GM12878 (cell line): ENCODE data around the gene VSIG8. TPM values are rescaled to one million over a fixed set of nuclear protein-coding genes. Genes with fewer than 3 reads are reported as not detected.

ENCODE experiments used
- ATAC-seq: fragments of 200-7000 bp; cut with Tn5 transposase; 3 replicates; pipeline ENCODE4 v1.9.1; 2020; ENCODE audit warnings: mild to moderate bottlenecking, moderate library complexity
- BruUV-seq: library from RNA; stranded (reverse); fragments of 400-500 nt; replicated peaks from 2 replicates; lab custom pipeline; 2021; lab: Mats Ljungman, UMichigan
- CTCF ChIA-PET: fragments of 300-600 bp; sonication (Branson Sonifier 250); formaldehyde crosslinking; extraction: SDS; loops from one replicate; lab custom pipeline; 2021; ENCODE audit warnings: inconsistent platforms; lab: Yijun Ruan, JAX
- POLR2A ChIA-PET: fragments of 350-600 bp; formaldehyde crosslinking; extraction: SDS; loops from one replicate; lab custom pipeline; 2021; ENCODE audit warnings: inconsistent platforms; lab: Charles Lee
- RAD21 ChIA-PET: fragments of 300-600 bp; sonication (Branson Sonifier 250); formaldehyde crosslinking; loops from one replicate; lab custom pipeline; 2023; ENCODE audit warnings: antibody characterized with exemption; ENCODE audit not compliant: unreplicated experiment; lab: Charles Lee
- SMC1A ChIA-PET: fragments of 300-600 bp; sonication (Branson Sonifier 250); formaldehyde crosslinking; loops from one replicate; lab custom pipeline; 2023; ENCODE audit not compliant: unreplicated experiment, uncharacterized antibody; lab: Charles Lee
- DNase-seq: peaks from one replicate; pipeline ENCODE4 v3.0.0-alpha.2; 2011; ENCODE audit warnings: low read depth, low spot score
- FAIRE-seq: peaks from 3 replicates; lab custom pipeline; 2011; peaks lifted over from hg19 to GRCh38; lab: Jason Lieb, UNC
- H2AFZ ChIP-seq: 2 replicates; pipeline ENCODE4 v1.6.0; 2011; ENCODE audit warnings: low read depth, low read length, control low read depth; ENCODE audit not compliant: control insufficient read depth
- H3K27ac ChIP-seq: 2 replicates; pipeline ENCODE4 v1.5.1; 2011; ENCODE audit warnings: control low read depth; ENCODE audit not compliant: control insufficient read depth, insufficient read depth
- H3K27me3 ChIP-seq, 2 experiments: replicated peaks in 1 of 2; 2 replicates each; pipeline versions ENCODE4 v1.6.0 to v1.6.1; 2011; ENCODE audit warnings: low read length in 1 of 2; ENCODE audit not compliant: control insufficient read depth in 2 of 2, insufficient read depth in 2 of 2
- H3K36me3 ChIP-seq, 2 experiments: 2 replicates each; pipeline ENCODE4 v1.5.1; 2011; ENCODE audit warnings: low read length in 1 of 2; ENCODE audit not compliant: control insufficient read depth in 2 of 2, insufficient read depth in 2 of 2
- H3K4me1 ChIP-seq: 2 replicates; pipeline ENCODE4 v1.6.1; 2011; ENCODE audit warnings: mild to moderate bottlenecking, low read length, moderate library complexity, mixed read lengths; ENCODE audit not compliant: control insufficient read depth, insufficient read depth
- H3K4me2 ChIP-seq: 2 replicates; pipeline ENCODE4 v1.6.0; 2011; ENCODE audit warnings: control low read depth; ENCODE audit not compliant: control insufficient read depth, insufficient read depth
- H3K4me3 ChIP-seq: fragments of 200-600 bp; sonication (generic); 2 replicates; pipeline ENCODE4 v1.5.1; 2016
- H3K79me2 ChIP-seq: 2 replicates; pipeline ENCODE4 v1.6.0; 2011; ENCODE audit warnings: low read length; ENCODE audit not compliant: control insufficient read depth, insufficient read depth
- H3K9ac ChIP-seq: 2 replicates; pipeline ENCODE4 v1.8.0; 2011; ENCODE audit warnings: low read length, control low read depth, mixed read lengths; ENCODE audit not compliant: control insufficient read depth, insufficient read depth
- H3K9me3 ChIP-seq: replicated peaks from 3 replicates; pipeline ENCODE4 v1.5.1; 2011; ENCODE audit warnings: mild to moderate bottlenecking, low read length; ENCODE audit not compliant: control insufficient read depth, insufficient read depth
- H4K20me1 ChIP-seq: 2 replicates; pipeline ENCODE4 v1.6.0; 2011; ENCODE audit not compliant: control insufficient read depth, insufficient read depth
- FOXK2 ChIP-seq: fragments of 450-650 bp; IDR thresholded peaks from 2 replicates; pipeline ENCODE4 v1.6.1; 2017; ENCODE audit warnings: mild to moderate bottlenecking, moderate library complexity
- HCFC1 ChIP-seq: fragments of 150-350 bp; IDR thresholded peaks from 2 replicates; pipeline ENCODE4 v1.6.1; 2014; ENCODE audit warnings: low read length
- MTA2 ChIP-seq: fragments of 450-650 bp; IDR thresholded peaks from 2 replicates; pipeline ENCODE4 v1.6.1; 2016; ENCODE audit warnings: low read depth, mild to moderate bottlenecking, moderate library complexity
- PBX3 ChIP-seq: IDR thresholded peaks from 2 replicates; pipeline ENCODE4 v1.6.1; 2011; ENCODE audit warnings: mild to moderate bottlenecking, low read depth, low read length, moderate library complexity; ENCODE audit not compliant: insufficient replicate concordance
- RAD21 ChIP-seq: IDR thresholded peaks from 2 replicates; pipeline ENCODE4 v1.6.1; 2011; ENCODE audit warnings: mild to moderate bottlenecking, low read depth, low read length, moderate library complexity; ENCODE audit not compliant: insufficient read depth
- RELA ChIP-seq: fragments of 450-650 bp; IDR thresholded peaks from 2 replicates; pipeline ENCODE4 v1.8.0; 2014; ENCODE audit warnings: borderline replicate concordance; ENCODE audit not compliant: partially characterized antibody
- RUNX3 ChIP-seq: IDR thresholded peaks from 2 replicates; pipeline ENCODE4 v1.6.1; 2012; ENCODE audit warnings: low read length, inconsistent platforms
- SMARCA5 ChIP-seq: fragments of 450-650 bp; IDR thresholded peaks from 2 replicates; pipeline ENCODE4 v1.6.1; 2017; ENCODE audit warnings: mild to moderate bottlenecking
- SRF ChIP-seq, 2 experiments: IDR thresholded peaks; 2 replicates each; pipeline ENCODE4 v1.6.1; 2011; ENCODE audit warnings: low read depth in 2 of 2, low read length in 2 of 2, mild to moderate bottlenecking in 1 of 2, moderate library complexity in 1 of 2
- WGBS: methylation state at CpG from one replicate; pipeline ENCODE4 v1.1.6; 2016; ENCODE audit warnings: low lambda C conversion rate; ENCODE audit not compliant: insufficient replicate concordance, insufficient coverage; ENCODE audit errors: missing lambda C conversion rate; 5-methylcytosine and 5-hydroxymethylcytosine counted together
- in situ Hi-C: fragments of 300-500 bp; cut with MboI; formaldehyde crosslinking; loops from 9 replicates; pipeline ENCODE4 v1.14.3; 2018; ENCODE audit warnings: mixed read lengths
- intact Hi-C: fragments of 100-400 bp; cut with micrococcal nuclease; formaldehyde crosslinking; loops from one replicate; pipeline ENCODE4 v1.14.2; 2022; ENCODE audit not compliant: unreplicated experiment
- polyA plus RNA-seq, 11 experiments: library from polyadenylated mRNA; depleted of rRNA in 4 of 11; unstranded in 6 of 11; stranded (reverse) in 5 of 11; fragments of >200 nt; fragmentation: Nextera tagmentation in 4 of 11; fragmentation: Illumina TruSeq in 1 of 11; extraction: Ambion mirVana in 4 of 11; extraction: Trizol in 1 of 11; gene quantifications; 1 replicate in 1 of 11; 2 replicates in 10 of 11; pipeline versions ENCODE4 v1.2.1 to v1.2.3, GENCODE V29; 2011 to 2016; ENCODE audit warnings: inconsistent platforms in 2 of 11, missing spikeins in 2 of 11, low read depth in 1 of 11
- total RNA-seq, 4 experiments: library from RNA; depleted of rRNA in 3 of 4; stranded (reverse); fragments of >200 nt in 3 of 4; fragmentation: Illumina TruSeq in 1 of 4; extraction: Trizol in 1 of 4; gene quantifications; 2 replicates each; pipeline versions ENCODE4 v1.2.1 to v1.2.3, GENCODE V29; 2013 to 2021
- TF ChIP-seq, protein P1 (sequence below), 3 experiments: IDR thresholded peaks in 2 of 3; conservative IDR thresholded peaks in 1 of 3; 2 replicates each; pipeline ENCODE4 v1.5.1; 2011; ENCODE audit warnings: low read depth in 3 of 3, low read length in 3 of 3, mild to moderate bottlenecking in 3 of 3, control low read depth in 2 of 3, moderate library complexity in 2 of 3, inconsistent platforms in 1 of 3, mixed read lengths in 1 of 3; ENCODE audit not compliant: control insufficient read depth in 2 of 3, insufficient read depth in 1 of 3; ENCODE audit errors: extremely low read depth in 1 of 3

Gene VSIG8
- total and polyA plus RNA-seq, 10 of the 15 experiments (the other 5 are each of a cell fraction or from before 2014, with no cell fraction given), result not detected

- intact Hi-C loops (no loop called here), in situ Hi-C loops (no loop called here)
- TF ChIP-seq MTA2 (0 out of 2 replicates have a peak, but pooled peaks have one; percentile 21), SMARCA5 (no peak), SRF (IDR thresholded peaks at IDR 0.05; ENCODE audit: low read depth in 2 of 2, low read length in 2 of 2) (no peak), HCFC1 (no peak)
- WGBS, result 26% methylated on average over 7 of the region's 7 CpGs
- ChIA-PET CTCF (interaction anchor here (1.2 to 16.1 kb wide), 4 partner anchors 11 to 70 kb away, joined by 4 to 178 read pairs (median 27); partner anchors contain the start of gene FCRL6), SMC1A (interaction anchor here (5.9 kb wide), 1 partner anchor 68 kb away, joined by 35 read pairs; no protein-coding TSS in a partner anchor), RAD21 (interaction anchor here (1.4 kb wide), 1 partner anchor 184 kb away, joined by 3 read pairs; no protein-coding TSS in a partner anchor), POLR2A (no interaction called here)
- Histone ChIP-seq H3K9me3 (peaks cover 2% of the 10 kb centered on the region; the same call in 1 of the 3 replicates), H3K79me2 (no peaks in the 10 kb centered on the region), H3K27me3 (peaks cover 0 to 4% of the 10 kb centered on the region in 2 experiments; a peak in 2 of 4 replicates), H3K27ac (no peak overlapping the region), H3K9ac (no peak overlapping the region), H3K4me1 (peaks cover 27% of the 10 kb centered on the region), H3K36me3 (no peaks in the 10 kb centered on the region), H3K4me3 (no peak overlapping the region), H2AFZ (no peak overlapping the region), H4K20me1 (no peaks in the 10 kb centered on the region), H3K4me2 (no peak overlapping the region)
- DNase-seq, result no peak
- no peak for ATAC-seq
- no TSS peak for BruUV-seq
- no peak for FAIRE-seq
Measured at GRCh38 chr1:159823406-159823805, 39.1 kb downstream of the VSIG8 start.

GRCh38 chr1:159821171-159821867 is 41.1 kb downstream of the VSIG8 start:
- intact Hi-C loops (no loop called here), in situ Hi-C loops (no loop called here)
- peak; percentile 74 for ATAC-seq
- no peak for DNase-seq
- Histone ChIP-seq H2AFZ (no peak overlapping the region), H3K9me3 (no peaks in the 10 kb centered on the region; the same call in 2 of the 3 replicates), H4K20me1 (no peaks in the 10 kb centered on the region), H3K4me3 (no peak overlapping the region), H3K4me1 (peaks cover 6% of the 10 kb centered on the region), H3K4me2 (no peak overlapping the region), H3K27ac (no peak overlapping the region), H3K9ac (no peak overlapping the region), H3K27me3 (peaks cover 0 to 4% of the 10 kb centered on the region in 2 experiments; a peak in 2 of 4 replicates), H3K79me2 (no peaks in the 10 kb centered on the region), H3K36me3 (no peaks in the 10 kb centered on the region)
- WGBS, result 46% methylated on average over 9 of the region's 9 CpGs
- POLR2A ChIA-PET, result no interaction called here
- BruUV-seq, result no TSS peak
- CTCF ChIA-PET, result interaction anchor here (0.6 to 16.1 kb wide), 10 partner anchors 9 to 462 kb away, joined by 3 to 178 read pairs (median 4); partner anchors contain the start of gene FCRL6
- RAD21 ChIA-PET, result no interaction called here
- FAIRE-seq, result no peak
- SMC1A ChIA-PET, result interaction anchor here (1.1 to 5.9 kb wide), 6 partner anchors 10 to 70 kb away, joined by 3 to 35 read pairs (median 4); no protein-coding TSS in a partner anchor
- TF ChIP-seq, protein P1, sequence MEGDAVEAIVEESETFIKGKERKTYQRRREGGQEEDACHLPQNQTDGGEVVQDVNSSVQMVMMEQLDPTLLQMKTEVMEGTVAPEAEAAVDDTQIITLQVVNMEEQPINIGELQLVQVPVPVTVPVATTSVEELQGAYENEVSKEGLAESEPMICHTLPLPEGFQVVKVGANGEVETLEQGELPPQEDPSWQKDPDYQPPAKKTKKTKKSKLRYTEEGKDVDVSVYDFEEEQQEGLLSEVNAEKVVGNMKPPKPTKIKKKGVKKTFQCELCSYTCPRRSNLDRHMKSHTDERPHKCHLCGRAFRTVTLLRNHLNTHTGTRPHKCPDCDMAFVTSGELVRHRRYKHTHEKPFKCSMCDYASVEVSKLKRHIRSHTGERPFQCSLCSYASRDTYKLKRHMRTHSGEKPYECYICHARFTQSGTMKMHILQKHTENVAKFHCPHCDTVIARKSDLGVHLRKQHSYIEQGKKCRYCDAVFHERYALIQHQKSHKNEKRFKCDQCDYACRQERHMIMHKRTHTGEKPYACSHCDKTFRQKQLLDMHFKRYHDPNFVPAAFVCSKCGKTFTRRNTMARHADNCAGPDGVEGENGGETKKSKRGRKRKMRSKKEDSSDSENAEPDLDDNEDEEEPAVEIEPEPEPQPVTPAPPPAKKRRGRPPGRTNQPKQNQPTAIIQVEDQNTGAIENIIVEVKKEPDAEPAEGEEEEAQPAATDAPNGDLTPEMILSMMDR (IDR thresholded peaks at IDR 0.05 in 2 of 3, conservative IDR thresholded peaks at IDR 0.05 in 1 of 3; ENCODE audit: control insufficient read depth in 2 of 3, extremely low read depth in 1 of 3, insufficient read depth in 1 of 3, low read depth in 3 of 3, low read length in 3 of 3), result peak; percentile 53 to 68 (median 66)
- no peak for TF ChIP-seq RELA
- no peak for TF ChIP-seq PBX3
- 0 out of 2 replicates have a peak, but pooled peaks have one; percentile 11 for TF ChIP-seq RUNX3
- no peak for TF ChIP-seq FOXK2
- peak; percentile 30; the same call in 1 of the 2 replicates for TF ChIP-seq RAD21
